H9 (cell line): Measurements from ENCODE around the gene NKAIN1. TPM values are rescaled to one million over a fixed set of nuclear protein-coding genes. Genes with fewer than 3 reads are reported as not detected.

Experiments used
- DNase-seq: peaks from one replicate; pipeline ENCODE4 v3.0.0-alpha.2; 2017
- H2AFZ ChIP-seq: one replicate; pipeline ENCODE4 v1.6.1; 2013; ENCODE audit warnings: mild to moderate bottlenecking, low read length, control low read depth, moderate library complexity
- H2AK5ac ChIP-seq: 2 replicates; pipeline ENCODE4 v1.6.1; 2013; ENCODE audit warnings: low read length, control low read depth, mixed read lengths; ENCODE audit not compliant: insufficient read length
- H2BK120ac ChIP-seq: one replicate; pipeline ENCODE4 v1.6.1; 2013; ENCODE audit warnings: low read depth, mild to moderate bottlenecking, low read length, control low read depth, inconsistent platforms; ENCODE audit not compliant: poor library complexity, severe bottlenecking
- H2BK12ac ChIP-seq: 2 replicates; pipeline ENCODE4 v1.6.1; 2013; ENCODE audit warnings: low read length, control low read depth, mixed read lengths, low read depth; ENCODE audit not compliant: insufficient read length
- H2BK15ac ChIP-seq: 2 replicates; pipeline ENCODE4 v1.6.1; 2013; ENCODE audit warnings: low read depth, low read length, control low read depth
- H2BK20ac ChIP-seq: one replicate; pipeline ENCODE4 v1.6.1; 2013; ENCODE audit warnings: low read depth, mild to moderate bottlenecking, low read length, control low read depth, inconsistent platforms; ENCODE audit not compliant: poor library complexity, severe bottlenecking
- H2BK5ac ChIP-seq: 2 replicates; pipeline ENCODE4 v1.6.1; 2013; ENCODE audit warnings: low read length, control low read depth, mixed read lengths; ENCODE audit not compliant: insufficient read length
- H3K14ac ChIP-seq: 2 replicates; pipeline ENCODE4 v1.6.1; 2013; ENCODE audit warnings: low read length, control low read depth; ENCODE audit not compliant: insufficient read depth
- H3K18ac ChIP-seq: 2 replicates; pipeline ENCODE4 v1.6.1; 2013; ENCODE audit warnings: low read depth, mild to moderate bottlenecking, mixed read lengths, low read length, control low read depth; ENCODE audit not compliant: insufficient read length
- H3K23ac ChIP-seq: 2 replicates; pipeline ENCODE4 v1.6.1; 2013; ENCODE audit warnings: low read length, control low read depth, mixed read lengths, low read depth; ENCODE audit not compliant: insufficient read length
- H3K23me2 ChIP-seq: 2 replicates; pipeline ENCODE4 v1.6.1; 2013; ENCODE audit warnings: low read depth, mild to moderate bottlenecking, mixed read lengths, low read length, control low read depth; ENCODE audit not compliant: insufficient read length, poor library complexity, severe bottlenecking
- H3K27ac ChIP-seq: 2 replicates; pipeline ENCODE4 v1.5.1; 2013; ENCODE audit warnings: low read length, control low read depth, mixed read lengths, low read depth; ENCODE audit not compliant: insufficient read length
- H3K27me3 ChIP-seq: 2 replicates; pipeline ENCODE4 v1.6.1; 2013; ENCODE audit warnings: low read length, control low read depth, inconsistent platforms; ENCODE audit not compliant: insufficient read depth
- H3K4ac ChIP-seq: 2 replicates; pipeline ENCODE4 v1.6.1; 2013; ENCODE audit warnings: low read depth, mild to moderate bottlenecking, control low read depth, inconsistent platforms, low read length, moderate library complexity
- H3K4me1 ChIP-seq: 2 replicates; pipeline ENCODE4 v1.6.1; 2013; ENCODE audit warnings: low read length, control low read depth, inconsistent platforms; ENCODE audit not compliant: insufficient read depth
- H3K4me2 ChIP-seq: 2 replicates; pipeline ENCODE4 v1.6.1; 2013; ENCODE audit warnings: low read length, control low read depth, mixed read lengths; ENCODE audit not compliant: insufficient read length, insufficient read depth
- H3K56ac ChIP-seq: 2 replicates; pipeline ENCODE4 v1.6.1; 2013; ENCODE audit warnings: low read depth, mild to moderate bottlenecking, mixed read lengths, low read length, control low read depth; ENCODE audit not compliant: insufficient read length
- H3K79me1 ChIP-seq: 2 replicates; pipeline ENCODE4 v1.6.1; 2013; ENCODE audit warnings: low read depth, mild to moderate bottlenecking, moderate library complexity, low read length, control low read depth, inconsistent platforms; ENCODE audit not compliant: insufficient read depth, poor library complexity, severe bottlenecking
- H3K79me2 ChIP-seq: 2 replicates; pipeline ENCODE4 v1.6.1; 2013; ENCODE audit warnings: low read length, control low read depth, inconsistent platforms; ENCODE audit not compliant: insufficient read depth
- H3K9ac ChIP-seq: 2 replicates; pipeline ENCODE4 v1.6.1; 2013; ENCODE audit warnings: low read length, control low read depth, mixed read lengths; ENCODE audit not compliant: insufficient read length; ENCODE audit errors: extremely low read depth
- H3K9me3 ChIP-seq: one replicate; pipeline ENCODE4 v1.6.1; 2013; ENCODE audit warnings: low read depth, low read length, inconsistent platforms; ENCODE audit not compliant: control insufficient read depth
- H3T11ph ChIP-seq: one replicate; pipeline ENCODE4 v1.6.1; 2013; ENCODE audit warnings: mild to moderate bottlenecking, low read length, control low read depth, inconsistent platforms
- H4K20me1 ChIP-seq: one replicate; pipeline ENCODE4 v1.6.1; 2013; ENCODE audit not compliant: control insufficient read depth, insufficient read length, insufficient read depth
- H4K5ac ChIP-seq: 2 replicates; pipeline ENCODE4 v1.6.1; 2013; ENCODE audit warnings: low read depth, mild to moderate bottlenecking, mixed read lengths, low read length, control low read depth; ENCODE audit not compliant: insufficient read length
- H4K8ac ChIP-seq: replicated peaks from 2 replicates; pipeline ENCODE4 v1.6.1; 2013; ENCODE audit warnings: low read length, control low read depth, mixed read lengths, low read depth; ENCODE audit not compliant: insufficient read length
- H4K91ac ChIP-seq: 2 replicates; pipeline ENCODE4 v1.6.1; 2013; ENCODE audit warnings: low read depth, mild to moderate bottlenecking, moderate library complexity, mixed read lengths, low read length, control low read depth; ENCODE audit not compliant: insufficient read length
- H3K27ac Mint-ChIP-seq, 3 experiments: 2 replicates in 2 of 3; 3 replicates in 1 of 3; pipeline ENCODE4 v1.8.0; 2020 to 2021; ENCODE audit warnings: mixed read lengths in 3 of 3, mild to moderate bottlenecking in 1 of 3, moderate library complexity in 1 of 3
- H3K27me3 Mint-ChIP-seq: 2 replicates; pipeline ENCODE4 v1.8.0; 2021; ENCODE audit warnings: low read depth, mild to moderate bottlenecking, moderate library complexity, mixed read lengths
- H3K36me3 Mint-ChIP-seq, 3 experiments: 2 replicates in 2 of 3; 3 replicates in 1 of 3; pipeline ENCODE4 v1.8.0; 2020 to 2021; ENCODE audit warnings: low read depth in 3 of 3, mixed read lengths in 3 of 3; ENCODE audit not compliant: insufficient read depth in 1 of 3
- H3K4me1 Mint-ChIP-seq, 2 experiments: 2 replicates each; pipeline ENCODE4 v1.8.0; 2020; ENCODE audit warnings: mixed read lengths in 2 of 2
- H3K4me3 Mint-ChIP-seq, 2 experiments: 2 replicates in 1 of 2; 3 replicates in 1 of 2; pipeline ENCODE4 v1.8.0; 2020 to 2021; ENCODE audit warnings: mild to moderate bottlenecking in 2 of 2, mixed read lengths in 2 of 2, moderate library complexity in 1 of 2
- H3K9me3 Mint-ChIP-seq, 2 experiments: 2 replicates in 1 of 2; 3 replicates in 1 of 2; pipeline ENCODE4 v1.8.0; 2020; ENCODE audit warnings: mild to moderate bottlenecking in 2 of 2, mixed read lengths in 2 of 2, moderate library complexity in 1 of 2
- CTCF ChIP-seq: fragments of 200-600 bp; sonication (generic); conservative IDR thresholded peaks from 3 replicates; pipeline ENCODE4 v1.8.0; 2021; ENCODE audit warnings: antibody characterized with exemption, mild to moderate bottlenecking
- WGBS: extraction: QIAGEN DNeasy Blood & Tissue Kit; methylation state at CpG from one replicate; pipeline ENCODE4 v1.1.7; 2013; ENCODE audit warnings: missing lambda C conversion rate, low lambda C conversion rate, mixed read lengths; ENCODE audit not compliant: insufficient read length; ENCODE audit errors: extremely low coverage; 5-methylcytosine and 5-hydroxymethylcytosine counted together
- total RNA-seq: library from RNA; stranded (reverse); gene quantifications from 2 replicates; pipeline ENCODE4 v1.2.1, GENCODE V29; 2021

The NKAIN1 gene
- total RNA-seq, 1 experiment from 2014 or later: 25.6 TPM

GRCh38 chr1:31143455-31143854 is 96.2 kb downstream of the NKAIN1 start:
- Histone ChIP-seq H2BK20ac (no peak overlapping the region), H3K14ac (no peak overlapping the region), H2AK5ac (no peak overlapping the region), H3K56ac (no peak overlapping the region), H3K23me2 (no peaks in the 10 kb centered on the region), H4K20me1 (no peaks in the 10 kb centered on the region), H2BK12ac (no peak overlapping the region), H3K27me3 (no peaks in the 10 kb centered on the region), H3K4ac (no peak overlapping the region), H4K8ac (no peak overlapping the region), H3K79me1 (no peaks in the 10 kb centered on the region), H2BK120ac (no peak overlapping the region), H2BK5ac (no peak overlapping the region), H3K4me1 (no peaks in the 10 kb centered on the region), H3K18ac (no peak overlapping the region), H4K5ac (no peak overlapping the region), H3K27ac (no peak overlapping the region), H3K79me2 (no peaks in the 10 kb centered on the region), H3K9ac (no peak overlapping the region), H3K4me2 (no peak overlapping the region), H3K23ac (no peak overlapping the region), H2BK15ac (no peak overlapping the region), H4K91ac (no peak overlapping the region), H2AFZ (no peak overlapping the region), H3T11ph (no peak overlapping the region), H3K9me3 (no peaks in the 10 kb centered on the region)
- no peak for DNase-seq
- H3K4me3 Mint-ChIP-seq: no peak overlapping the region
- H3K27me3 Mint-ChIP-seq: no peaks in the 10 kb centered on the region
- H3K36me3 Mint-ChIP-seq: no peaks in the 10 kb centered on the region
- TF ChIP-seq CTCF: no peak
- H3K4me1 Mint-ChIP-seq: peaks cover 4 to 7% of the 10 kb centered on the region in 2 experiments
- no peaks in the 10 kb centered on the region; a peak in 1 of 5 replicates for H3K9me3 Mint-ChIP-seq
- no peak overlapping the region for H3K27ac Mint-ChIP-seq
- no CpG with 5 or more reads among the region's 4 CpGs for WGBS
